Measurements from ENCODE around the gene C5orf63.
"Not testable (repeated sequence)": the region's sequence is repeated elsewhere in the genome, so short reads cannot be mapped to it uniquely, and the experiment has no call there.

C5orf63 gene

DNA sequence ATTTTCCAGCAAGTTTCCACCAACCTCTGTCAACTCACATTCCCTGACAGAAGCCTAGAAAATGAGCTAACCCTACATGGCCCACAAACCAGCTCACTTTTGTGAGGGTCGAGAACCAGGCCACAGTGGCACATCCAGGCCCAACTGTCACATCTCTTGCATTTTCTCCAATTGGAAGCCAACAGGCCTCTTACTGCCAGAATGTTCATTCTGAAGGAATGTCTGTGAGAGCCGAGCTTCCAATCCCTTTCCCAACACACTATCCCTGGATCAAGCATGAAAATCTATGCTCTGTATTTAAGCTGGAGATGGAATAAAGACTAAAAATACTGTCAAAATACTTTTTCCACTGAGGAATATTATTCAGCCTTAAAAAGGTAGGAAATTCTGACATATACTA, 62.9 kb downstream of the C5orf63 start:
- DNase-seq (ENCODE audit: low read depth in 4 of 4, low spot score in 1 of 4), result no peak

DNA sequence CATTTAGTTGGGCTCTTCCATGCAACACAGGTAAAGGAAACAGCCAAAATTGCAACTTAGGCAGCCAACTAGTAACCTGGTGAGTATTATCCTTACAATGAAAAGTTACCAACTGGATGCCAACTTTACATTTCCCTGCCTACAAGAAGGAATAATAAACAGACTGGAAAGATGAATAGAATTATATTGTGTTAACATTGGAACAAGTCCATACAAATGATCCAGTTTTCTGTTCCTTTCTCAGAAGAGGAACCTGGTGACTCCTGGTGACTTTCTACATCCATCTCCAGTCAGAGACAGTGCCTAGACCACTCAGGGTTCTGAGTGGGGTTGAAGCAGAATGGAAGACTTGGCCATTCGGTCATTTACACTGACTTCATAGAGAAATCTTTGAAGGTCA, 63.5 kb downstream of the C5orf63 start:
- DNase-seq (ENCODE audit: low read depth in 4 of 4, low spot score in 1 of 4), result no peak

DNA sequence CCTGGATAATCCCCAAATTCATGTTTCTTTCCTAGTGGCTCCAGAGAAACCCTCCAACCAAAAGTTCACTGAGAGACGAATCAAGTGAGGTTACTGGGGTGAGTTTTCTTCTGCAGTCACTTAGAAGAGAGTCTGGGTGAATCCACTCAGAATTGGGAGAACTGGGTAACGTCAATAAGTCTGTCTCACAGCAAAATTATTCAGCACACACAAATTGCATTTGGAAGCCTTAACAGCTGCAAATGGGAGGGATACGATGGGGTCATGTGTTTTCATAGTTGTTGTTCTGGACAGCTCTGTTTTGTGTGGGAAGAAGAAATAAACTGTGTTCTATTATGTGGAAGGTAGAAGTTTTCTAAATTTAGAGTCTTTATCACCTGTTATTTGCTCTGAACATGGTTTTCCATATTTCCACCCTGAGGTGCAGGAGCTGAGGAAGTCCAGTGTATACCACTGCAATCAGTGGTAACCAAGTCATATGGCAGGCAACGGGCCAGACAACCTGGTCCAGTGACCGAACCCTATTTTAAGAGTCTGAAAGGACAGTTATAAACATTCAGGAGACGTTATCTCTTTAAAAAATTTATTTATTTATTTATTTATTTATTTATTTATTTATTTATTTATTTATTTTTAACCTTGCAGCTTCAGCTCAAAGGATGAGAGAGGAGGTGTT, 64.9 kb downstream of the C5orf63 start:
- DNase-seq (ENCODE audit: low read depth in 4 of 4, low spot score in 1 of 4), result no peak

DNA sequence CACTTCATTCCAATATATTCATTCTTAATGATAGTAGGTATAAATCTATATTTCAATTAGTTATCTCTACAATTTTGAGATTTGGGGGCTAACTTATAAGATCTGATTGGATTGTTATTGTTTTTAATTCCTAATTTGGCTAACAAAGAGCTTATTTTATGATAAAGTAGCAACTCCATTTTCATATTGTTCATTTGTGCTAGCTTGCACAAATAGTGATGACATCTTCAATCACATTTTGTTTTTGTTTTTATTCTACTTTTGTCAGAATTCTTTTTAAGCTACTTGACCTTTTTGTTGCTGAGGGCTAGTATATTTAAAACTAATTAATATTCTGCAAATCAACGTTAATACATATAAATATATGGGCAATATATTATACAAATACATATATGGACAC, 65.8 kb downstream of the C5orf63 start:
- no peak for DNase-seq (ENCODE audit: low read depth in 4 of 4, low spot score in 1 of 4)

DNA sequence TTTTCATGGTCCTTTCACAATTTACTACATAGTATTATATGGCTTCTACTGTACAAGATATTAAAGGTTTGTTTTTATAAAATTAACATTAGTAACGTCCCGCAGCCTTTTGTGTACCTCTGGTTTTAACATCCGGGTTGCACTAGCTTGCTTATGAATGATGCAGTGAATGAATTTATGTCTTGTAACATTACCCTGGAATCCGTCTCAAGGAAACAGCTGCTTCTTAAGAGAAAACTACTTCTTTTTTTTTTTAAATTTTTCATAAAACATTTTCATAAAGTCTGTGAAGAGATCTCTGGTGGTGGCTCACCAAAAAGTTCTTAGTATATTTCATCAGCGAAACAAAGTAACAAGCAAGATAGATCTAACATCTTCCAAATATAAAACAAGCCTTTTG, 66.6 kb downstream of the C5orf63 start:
- DNase-seq (ENCODE audit: low read depth in 4 of 4, low spot score in 1 of 4), result no peak

DNA sequence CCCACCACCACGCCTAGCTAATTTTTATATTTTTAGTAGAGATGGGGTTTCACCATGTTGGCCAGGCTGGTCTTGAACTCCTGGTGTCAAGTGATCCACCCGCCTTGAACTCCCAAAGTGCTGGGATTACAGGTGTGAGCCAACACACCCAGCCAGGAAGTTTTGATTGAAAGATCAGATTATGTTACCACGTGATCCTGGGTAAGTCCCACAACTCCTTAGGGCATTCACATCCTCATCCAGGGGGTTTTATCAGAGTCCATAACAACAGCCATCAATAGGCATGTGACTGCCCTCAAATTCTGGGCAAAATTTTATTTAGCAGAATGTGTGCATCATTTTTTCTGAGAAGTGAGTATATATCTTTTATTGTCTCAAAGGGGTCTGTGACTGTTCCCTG, 68.0 kb downstream of the C5orf63 start:
- DNase-seq (ENCODE audit: low read depth in 4 of 4, low spot score in 1 of 4), result not testable (repeated sequence)

DNA sequence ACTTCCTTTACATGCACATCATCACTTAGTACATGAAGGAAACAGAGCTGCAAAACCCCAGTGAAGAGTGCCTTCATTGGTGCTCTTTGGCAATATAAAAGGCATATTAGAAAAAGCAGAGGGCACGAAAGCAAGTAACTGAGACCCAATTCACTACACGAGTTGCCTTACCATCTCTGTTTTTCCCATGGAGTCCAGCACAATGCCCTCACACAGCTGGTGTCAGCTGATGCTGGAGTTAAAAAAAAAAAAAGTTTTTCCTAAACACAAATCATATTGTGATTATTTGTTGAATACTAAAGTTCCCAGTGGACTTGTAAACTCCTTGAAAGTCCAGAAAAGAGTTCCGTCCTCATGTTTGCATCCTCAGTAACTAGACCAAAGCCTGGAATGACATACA, 68.6 kb downstream of the C5orf63 start:
- no peak for DNase-seq (ENCODE audit: low read depth in 4 of 4, low spot score in 1 of 4)

DNA sequence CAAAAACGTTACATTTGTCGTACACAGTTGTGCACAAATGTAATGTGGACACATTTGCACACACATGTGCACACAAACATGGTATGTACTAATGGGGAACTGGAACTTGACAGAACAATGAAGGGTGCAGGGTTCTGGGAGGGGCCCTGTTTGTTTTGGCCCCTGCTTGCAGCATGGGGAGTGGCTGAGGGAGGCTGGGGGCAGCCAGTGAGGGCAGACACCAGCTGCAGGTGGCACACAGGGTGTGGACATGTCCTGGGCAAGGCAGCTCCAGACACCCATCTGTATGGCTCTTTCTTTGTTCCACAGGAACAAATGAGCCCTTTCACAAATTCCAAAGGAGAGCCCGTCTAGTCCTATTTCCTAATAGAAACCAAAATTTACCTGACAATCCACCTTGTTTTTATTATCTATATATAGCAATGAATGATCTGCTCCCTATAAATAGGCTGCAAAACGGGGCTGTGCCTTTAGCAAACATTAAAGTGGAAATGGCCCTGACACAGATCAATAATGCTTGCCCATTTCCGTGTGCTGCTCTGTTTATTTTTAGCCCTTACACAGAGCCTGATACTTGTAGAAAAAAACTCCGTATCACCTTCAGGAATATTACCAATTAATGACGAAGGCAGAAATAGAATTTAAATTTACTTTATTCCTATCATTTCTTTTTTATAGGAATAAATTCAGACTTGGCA, 69.4 kb downstream of the C5orf63 start:
- DNase-seq (ENCODE audit: low read depth in 4 of 4, low spot score in 1 of 4), result no peak

DNA sequence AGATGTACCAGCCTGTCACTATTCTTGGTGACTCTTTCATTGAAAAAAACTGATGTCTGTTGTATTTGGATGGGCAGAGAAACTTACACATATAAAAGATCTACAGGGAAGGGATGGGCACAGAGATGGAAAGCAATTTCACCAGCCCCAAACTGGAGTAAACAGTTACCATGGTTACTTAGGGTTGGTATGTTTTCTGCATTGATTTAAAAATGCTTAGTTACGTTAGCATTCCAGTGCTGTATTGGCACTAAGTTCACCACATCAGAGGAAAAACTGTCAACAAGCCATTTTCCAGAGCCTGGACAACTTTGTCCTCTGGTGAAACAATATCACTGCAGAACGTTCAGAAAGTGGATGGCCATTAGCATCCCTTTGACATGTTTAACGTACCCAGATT, 70.9 kb downstream of the C5orf63 start:
- DNase-seq (ENCODE audit: low read depth in 4 of 4, low spot score in 1 of 4), result no peak

DNA sequence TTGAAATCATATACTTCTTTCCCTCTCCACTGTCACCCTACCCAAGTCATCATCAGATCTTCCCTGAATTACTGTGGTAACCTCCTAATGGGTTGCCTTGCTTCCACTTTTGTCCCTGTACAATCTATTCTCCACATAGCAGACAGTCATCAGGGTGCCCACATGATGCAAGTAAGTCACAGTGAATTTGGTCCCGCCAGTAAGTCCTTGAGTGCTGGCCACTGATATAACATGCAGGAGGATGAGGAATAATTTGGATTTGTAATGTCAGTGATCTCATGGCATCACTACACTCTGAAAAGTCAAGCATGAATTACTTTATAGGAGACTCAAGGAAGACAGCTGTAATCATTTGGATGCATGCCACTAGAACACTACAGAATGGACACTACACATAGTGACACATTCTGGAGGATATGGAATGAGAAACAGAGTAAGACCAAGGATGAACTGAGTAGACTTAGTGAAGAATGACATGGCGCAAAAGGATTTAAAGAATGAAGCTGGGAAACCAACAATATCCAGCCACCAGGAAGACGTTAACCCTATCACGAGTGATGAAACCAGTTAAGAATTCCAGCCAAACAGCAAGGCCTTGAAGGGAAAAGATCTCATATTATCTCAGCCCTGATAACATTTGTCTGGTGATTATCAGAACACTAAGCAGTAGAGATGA, 71.5 kb downstream of the C5orf63 start:
- no peak for DNase-seq (ENCODE audit: low read depth in 4 of 4, low spot score in 1 of 4)

Measured in stimulated activated CD4-positive, alpha-beta T cell treated with anti-CD3 and anti-CD28 coated beads, Interleukin-1b, Interleukin-23, amount 100 ng/mL, for 24 hours (primary cell).